Muscle of leg (tissue), 11 donors: ENCODE measurements around the gene KIF5C. TPM values are rescaled to one million over a fixed set of nuclear protein-coding genes. Genes with fewer than 3 reads are reported as not detected.
"Not testable (repeated sequence)": the region's sequence is repeated elsewhere in the genome, so short reads cannot be mapped to it uniquely, and the experiment has no call there.

Experiments
- DNase-seq: peaks from one replicate; pipeline ENCODE4 v3.0.0; 2013
- H3K27ac ChIP-seq: one replicate; pipeline ENCODE4 v1.5.1; 2013; ENCODE audit warnings: mild to moderate bottlenecking, low read length, control low read depth
- H3K27me3 ChIP-seq: one replicate; pipeline ENCODE4 v1.6.1; 2013; ENCODE audit warnings: low read length; ENCODE audit not compliant: control insufficient read depth, insufficient read depth
- H3K36me3 ChIP-seq: one replicate; pipeline ENCODE4 v1.6.1; 2013; ENCODE audit warnings: low read length; ENCODE audit not compliant: control insufficient read depth, insufficient read depth
- H3K4me1 ChIP-seq: one replicate; pipeline ENCODE4 v1.6.1; 2013; ENCODE audit warnings: low read length; ENCODE audit not compliant: control insufficient read depth, insufficient read depth
- H3K4me3 ChIP-seq: one replicate; pipeline ENCODE4 v1.5.1; 2013; ENCODE audit warnings: low read length, control low read depth
- H3K9me3 ChIP-seq: replicated peaks from 2 replicates; pipeline ENCODE4 v1.6.1; 2013; ENCODE audit warnings: low read depth, low read length; ENCODE audit not compliant: control insufficient read depth
- WGBS: methylation state at CpG from one replicate; pipeline ENCODE4 v1.1.5; 2013; ENCODE audit warnings: missing lambda C conversion rate; ENCODE audit not compliant: insufficient coverage; 5-methylcytosine and 5-hydroxymethylcytosine counted together
- polyA plus RNA-seq, 8 donors: library from polyadenylated mRNA; unstranded; fragments of 120-200 nt; gene quantifications; one replicate each; pipeline versions ENCODE4 v1.2.1 to v1.2.3, GENCODE V29; 2013; ENCODE audit warnings: inconsistent platforms in 1 of 8, low replicate concordance in 1 of 8; ENCODE audit not compliant: insufficient read length in 8 of 8, insufficient read depth in 1 of 8
- total RNA-seq: library from RNA; stranded (reverse); fragments of 120-200 nt; gene quantifications from one replicate; pipeline ENCODE4 v1.2.4, GENCODE V29; 2013

KIF5C gene
- total and polyA plus RNA-seq, 9 donors: 0.66 to 2.0 (median 1.1) TPM

DNA sequence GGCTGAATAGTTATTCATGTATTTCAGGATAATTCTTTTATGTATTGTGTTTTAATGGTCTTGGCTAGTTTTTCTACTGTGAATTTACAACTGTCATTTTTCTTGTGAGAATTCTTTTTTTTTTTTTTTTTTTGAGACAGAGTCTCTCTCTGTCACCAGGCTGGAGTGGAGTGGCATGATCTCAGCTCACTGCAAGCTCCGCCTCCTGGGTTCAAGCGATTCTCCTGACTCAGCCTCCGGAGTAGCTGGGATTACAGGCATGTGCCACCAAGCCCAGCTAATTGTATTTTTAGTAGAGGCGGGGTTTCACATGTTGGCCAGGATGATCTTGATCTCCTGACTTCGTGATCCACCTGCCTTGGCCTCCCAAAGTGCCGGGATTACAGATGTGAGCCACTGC lies 12.5 kb upstream of the KIF5C start:
- not testable (repeated sequence) for H3K9me3 ChIP-seq, H3K27ac ChIP-seq, H3K27me3 ChIP-seq, H3K36me3 ChIP-seq, H3K4me1 ChIP-seq, DNase-seq, H3K4me3 ChIP-seq
- WGBS: 95% methylated on average over 4 of the region's 6 CpGs

DNA sequence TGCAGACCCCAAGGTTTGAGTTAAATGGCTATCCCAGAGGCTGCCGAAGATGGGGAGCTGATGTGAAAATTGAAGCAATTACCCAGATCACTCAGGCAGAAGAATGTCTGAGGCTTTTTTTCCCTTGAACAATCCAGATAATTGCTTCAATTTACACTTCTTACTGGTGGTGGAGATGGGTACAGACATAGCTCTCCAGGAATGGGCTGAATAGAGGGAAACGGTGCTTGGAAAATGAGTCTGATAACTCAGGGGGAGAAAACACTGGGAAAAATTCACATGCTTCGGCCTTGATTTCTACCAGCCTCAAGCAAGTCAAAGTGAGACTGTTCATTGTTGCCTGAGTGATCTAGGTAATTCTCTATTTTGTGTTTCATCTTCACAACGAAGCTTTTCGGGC lies 9.5 kb upstream of the KIF5C start:
- H3K27ac ChIP-seq: no peak overlapping the region
- H3K4me3 ChIP-seq: no peak overlapping the region
- H3K27me3 ChIP-seq: peaks cover 4% of the 10 kb centered on the region
- H3K9me3 ChIP-seq: no peaks in the 10 kb centered on the region
- WGBS: 63% methylated on average over 1 of the region's 5 CpGs
- no peak for DNase-seq
- H3K4me1 ChIP-seq: no peaks in the 10 kb centered on the region
- no peaks in the 10 kb centered on the region for H3K36me3 ChIP-seq

DNA sequence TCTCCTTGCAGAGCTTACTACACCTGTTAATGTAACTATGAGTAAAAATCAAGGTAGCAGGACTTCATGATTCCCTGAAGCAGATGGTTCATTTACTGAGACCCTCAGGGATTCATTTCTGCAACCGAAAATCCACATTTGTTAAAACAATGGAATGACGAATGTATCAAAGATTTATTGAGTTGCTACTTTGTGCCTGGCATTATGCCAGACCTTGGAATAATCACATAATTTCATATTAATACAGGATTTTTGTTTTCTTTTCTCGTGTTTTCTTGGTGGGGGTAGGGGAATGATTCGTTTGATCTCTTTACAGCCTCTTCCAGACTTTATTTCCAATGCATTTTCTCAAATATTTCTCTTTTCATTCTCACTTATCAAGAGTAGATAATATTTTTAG lies 8.9 kb upstream of the KIF5C start:
- Histone ChIP-seq H3K27me3 (peaks cover 4% of the 10 kb centered on the region), H3K4me3 (no peak overlapping the region), H3K36me3 (no peaks in the 10 kb centered on the region), H3K4me1 (no peaks in the 10 kb centered on the region), H3K9me3 (no peaks in the 10 kb centered on the region), H3K27ac (no peak overlapping the region)
- no CpG with 5 or more reads among the region's 4 CpGs for WGBS
- DNase-seq: no peak

DNA sequence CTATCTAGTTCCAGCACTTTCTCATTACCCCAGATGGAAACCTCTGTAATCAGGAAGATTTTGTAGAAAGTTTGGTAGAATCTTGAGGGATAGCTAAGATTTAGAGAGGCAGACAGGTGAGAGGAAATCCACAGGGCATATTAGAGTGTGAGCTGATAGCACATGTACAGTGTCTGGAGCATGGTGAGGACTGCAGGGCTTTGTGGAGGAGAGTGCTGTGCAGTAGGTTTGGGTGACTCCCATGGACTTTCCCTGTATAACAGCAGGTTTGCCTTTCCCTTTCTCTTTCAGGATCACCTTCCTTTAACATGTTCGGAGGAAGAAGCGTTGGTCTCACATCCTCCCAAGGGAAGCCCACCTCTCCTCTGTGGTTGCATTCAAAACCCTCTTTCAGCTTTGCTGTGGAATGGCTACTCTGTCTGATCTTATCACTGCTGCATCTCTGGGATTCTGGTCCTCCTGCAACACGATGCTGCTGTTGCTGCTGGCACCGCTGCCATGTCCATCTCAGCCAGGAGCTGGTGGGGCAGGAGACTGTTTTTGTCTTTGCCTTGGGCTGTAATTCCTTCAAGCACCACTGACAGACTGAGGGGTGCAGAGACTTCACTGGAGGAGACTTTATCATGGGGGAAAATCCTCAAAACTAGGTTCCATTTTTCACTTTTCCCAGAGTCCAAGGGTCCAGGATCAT lies 7.8 kb upstream of the KIF5C start:
- H3K27me3 ChIP-seq: peaks cover 4% of the 10 kb centered on the region
- no peaks in the 10 kb centered on the region for H3K9me3 ChIP-seq
- no peak for DNase-seq
- no peak overlapping the region for H3K4me3 ChIP-seq
- no peaks in the 10 kb centered on the region for H3K4me1 ChIP-seq
- H3K27ac ChIP-seq: no peak overlapping the region
- H3K36me3 ChIP-seq: no peaks in the 10 kb centered on the region
- 74% methylated on average over 4 of the region's 4 CpGs for WGBS

DNA sequence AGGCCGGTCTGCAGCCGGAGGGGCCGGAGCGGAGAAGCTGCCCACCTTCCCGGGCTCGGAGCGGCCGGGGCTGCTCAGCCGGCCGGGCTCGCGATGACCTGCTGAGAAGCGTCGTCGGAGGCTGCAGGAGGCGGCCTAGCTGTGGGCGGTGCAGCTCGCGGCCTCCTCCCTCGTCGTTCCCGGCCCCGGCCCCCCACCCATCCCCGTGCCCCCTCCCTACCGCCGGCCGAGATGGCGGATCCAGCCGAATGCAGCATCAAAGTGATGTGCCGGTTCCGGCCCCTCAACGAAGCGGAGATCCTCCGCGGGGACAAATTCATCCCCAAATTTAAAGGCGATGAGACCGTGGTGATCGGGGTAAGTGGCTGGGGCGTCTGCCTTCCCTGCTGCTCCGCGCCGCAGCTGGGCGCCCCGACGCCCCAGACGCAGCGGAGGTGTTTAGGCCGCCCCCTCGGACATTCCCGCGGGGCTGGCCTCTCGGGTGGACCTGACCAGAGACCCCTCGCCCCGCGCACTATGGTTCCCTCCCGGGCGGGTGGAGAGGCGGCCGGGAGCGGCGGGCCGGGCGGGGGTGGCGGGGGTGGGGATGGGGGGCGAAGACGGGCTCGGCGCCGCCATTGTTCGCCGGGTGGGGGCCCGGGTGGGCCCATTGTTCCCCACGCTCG lies 492 bp downstream of the KIF5C start:
- Histone ChIP-seq H3K4me3 (peak overlapping the region; percentile 28), H3K27me3 (peaks cover 43% of the 10 kb centered on the region), H3K9me3 (peaks cover 2% of the 10 kb centered on the region), H3K36me3 (no peaks in the 10 kb centered on the region), H3K27ac (no peak overlapping the region), H3K4me1 (peaks cover 16% of the 10 kb centered on the region)
- peak; percentile 12 for DNase-seq
- 0% methylated on average over 38 of the region's 74 CpGs for WGBS

DNA sequence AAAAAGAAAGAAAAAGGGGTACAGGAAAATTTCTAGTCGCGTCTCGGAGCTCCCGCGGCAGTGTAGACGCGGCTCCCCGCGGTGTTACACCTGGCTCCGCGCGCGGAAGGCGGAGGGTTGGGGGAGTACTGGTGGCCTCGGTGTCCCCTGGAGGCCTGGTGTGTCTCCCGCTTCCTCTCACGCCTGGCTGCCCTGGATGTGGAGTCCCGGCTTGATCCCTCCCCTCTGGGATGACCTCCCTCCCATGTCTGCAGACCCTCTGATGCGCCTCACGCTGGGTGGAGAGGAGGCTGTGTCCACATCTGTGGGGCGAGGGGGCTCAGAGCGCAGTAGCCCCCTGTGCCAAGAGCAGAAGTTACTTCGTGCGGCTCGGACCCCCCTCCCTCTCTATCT lies 1.2 kb downstream of the KIF5C start:
- H3K4me1 ChIP-seq: peaks cover 16% of the 10 kb centered on the region
- DNase-seq: no peak
- peaks cover 43% of the 10 kb centered on the region for H3K27me3 ChIP-seq
- no peak overlapping the region for H3K27ac ChIP-seq
- peak overlapping the region; percentile 23 for H3K4me3 ChIP-seq
- H3K36me3 ChIP-seq: no peaks in the 10 kb centered on the region
- H3K9me3 ChIP-seq: peaks cover 4% of the 10 kb centered on the region
- WGBS: 0% methylated on average over 5 of the region's 25 CpGs

DNA sequence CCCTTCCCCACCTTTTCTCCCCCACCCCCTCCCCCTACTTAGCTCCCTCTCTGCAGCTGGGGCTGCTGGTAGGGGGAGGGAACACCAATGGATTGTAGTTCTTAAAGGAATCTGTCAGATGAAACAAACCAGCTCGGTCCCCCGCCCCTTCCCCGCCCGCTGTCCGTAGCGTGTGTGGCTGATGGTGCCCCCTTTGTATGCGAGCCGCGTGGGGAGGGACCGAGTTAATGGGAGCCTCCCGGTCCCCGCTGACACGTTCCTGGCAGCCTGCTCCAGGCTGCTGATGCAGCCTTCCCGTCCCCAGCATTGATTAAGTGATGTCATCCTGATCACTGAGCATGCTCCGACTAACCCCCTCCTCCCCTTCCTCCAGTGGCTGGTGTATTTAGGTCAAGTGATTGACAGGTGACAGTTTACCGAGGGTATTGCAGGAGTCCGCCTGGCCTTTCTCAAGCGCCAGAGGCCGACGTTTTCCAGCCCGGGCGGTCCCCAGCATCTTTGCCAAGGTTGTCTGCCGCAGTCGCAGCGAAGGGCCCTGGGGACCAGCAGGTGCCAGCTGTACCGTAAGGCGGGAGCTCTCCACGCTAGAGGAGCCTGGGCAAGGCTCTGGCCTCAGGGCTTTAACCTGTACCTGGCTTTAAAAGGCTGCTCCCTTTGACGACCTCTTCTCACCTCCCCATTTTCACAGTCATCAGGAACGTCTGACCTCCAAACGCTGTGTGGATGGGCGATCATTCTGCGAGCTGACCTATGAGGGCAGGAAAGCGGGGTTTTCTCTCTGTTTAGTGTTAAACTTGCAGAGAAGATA lies 1.8 kb downstream of the KIF5C start:
- under 1% methylated on average over 20 of the region's 34 CpGs for WGBS
- Histone ChIP-seq H3K27me3 (peaks cover 43% of the 10 kb centered on the region), H3K4me1 (peaks cover 16% of the 10 kb centered on the region), H3K9me3 (peaks cover 4% of the 10 kb centered on the region), H3K4me3 (no peak overlapping the region), H3K36me3 (no peaks in the 10 kb centered on the region), H3K27ac (no peak overlapping the region)
- DNase-seq: peak; percentile 61

DNA sequence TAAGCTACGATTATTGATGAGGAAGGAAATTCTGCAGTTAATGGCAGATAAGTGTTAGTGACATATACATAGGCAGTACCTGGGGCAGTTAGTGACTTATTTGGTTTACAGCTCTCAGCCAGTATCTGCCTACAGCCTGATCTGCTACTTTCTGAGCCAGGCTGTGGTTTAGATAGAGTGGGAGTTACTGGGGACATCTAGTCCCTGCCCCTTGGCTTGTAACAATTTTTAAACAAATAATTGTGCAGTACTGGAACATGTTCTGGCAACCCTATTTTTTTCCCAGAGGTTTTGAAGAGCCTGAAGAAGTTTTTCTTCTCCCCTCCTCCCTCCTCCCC lies 2.3 kb downstream of the KIF5C start:
- Histone ChIP-seq H3K27me3 (peaks cover 47% of the 10 kb centered on the region), H3K27ac (no peak overlapping the region), H3K4me1 (peaks cover 16% of the 10 kb centered on the region), H3K9me3 (peaks cover 4% of the 10 kb centered on the region), H3K36me3 (no peaks in the 10 kb centered on the region), H3K4me3 (no peak overlapping the region)
- 22% methylated on average over 1 of the region's 1 CpG for WGBS
- no peak for DNase-seq

DNA sequence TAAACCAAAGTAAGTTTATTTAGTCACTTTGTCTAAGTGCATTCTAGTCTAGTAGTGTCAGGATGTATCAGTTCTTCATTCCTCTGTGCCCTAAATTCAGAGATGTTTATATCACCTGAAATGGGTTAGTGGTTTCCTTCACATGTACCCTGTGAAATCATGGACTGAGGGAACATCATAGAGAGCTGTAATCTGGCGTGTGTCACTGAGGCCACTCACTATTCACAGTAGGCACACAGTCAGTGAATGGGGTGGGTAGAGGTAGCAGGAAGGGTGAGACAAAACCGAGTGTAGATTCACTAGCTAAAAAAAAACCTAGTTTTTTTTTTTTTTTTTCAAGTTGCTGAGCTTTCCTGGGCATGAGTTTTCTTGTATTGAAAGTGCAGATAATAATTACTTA lies 5.6 kb downstream of the KIF5C start:
- Histone ChIP-seq H3K4me3 (no peak overlapping the region), H3K27me3 (peaks cover 33% of the 10 kb centered on the region), H3K9me3 (peaks cover 4% of the 10 kb centered on the region), H3K27ac (no peak overlapping the region), H3K4me1 (peaks cover 13% of the 10 kb centered on the region), H3K36me3 (no peaks in the 10 kb centered on the region)
- WGBS: no CpG with 5 or more reads among the region's 2 CpGs
- no peak for DNase-seq

DNA sequence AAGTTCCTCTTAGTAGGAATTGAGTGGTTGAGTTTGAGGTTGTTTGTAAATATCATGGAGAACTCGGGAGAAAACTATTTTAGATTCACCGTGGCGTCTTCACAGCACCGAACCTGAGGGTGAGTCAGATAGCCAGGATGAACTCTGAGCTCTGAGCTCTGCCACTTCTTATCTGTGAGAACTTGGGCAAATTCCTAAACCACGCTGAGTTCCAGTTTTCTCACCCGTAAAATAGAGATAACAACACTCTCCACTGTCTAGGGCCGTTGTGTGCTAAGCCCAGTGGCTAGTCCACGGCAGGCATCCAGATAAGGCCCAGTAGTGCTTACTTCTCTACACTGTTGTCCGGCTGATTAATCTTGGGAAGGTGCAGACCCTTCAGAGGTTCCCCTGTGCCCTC lies 7.0 kb downstream of the KIF5C start:
- H3K27me3 ChIP-seq: peaks cover 25% of the 10 kb centered on the region
- H3K9me3 ChIP-seq: peaks cover 4% of the 10 kb centered on the region
- no peak for DNase-seq
- no peak overlapping the region for H3K4me3 ChIP-seq
- WGBS: 78% methylated on average over 7 of the region's 9 CpGs
- peaks cover 1% of the 10 kb centered on the region for H3K4me1 ChIP-seq
- H3K27ac ChIP-seq: no peak overlapping the region
- H3K36me3 ChIP-seq: no peaks in the 10 kb centered on the region
